GM21737 (cell line): ENCODE results near the gene GJE1.
"Not testable (repeated sequence)": the region's sequence is repeated elsewhere in the genome, so short reads cannot be mapped to it uniquely, and the experiment has no call there.

Experiments used
- ATAC-seq: cut with Tn5 transposase; IDR thresholded peaks from one replicate; pipeline ENCODE4 v1.9.1; 2021; ENCODE audit warnings: mild to moderate bottlenecking, moderate library complexity; ENCODE audit not compliant: unreplicated experiment

The GJE1 gene

GRCh38 chr6:142132625-142133024 lies at the start of gene GJE1:
GJE1 (plus strand) TSS chr6:142132925; CDS start chr6:142133159, 234 bp downstream.
- ATAC-seq, result no peak

- no peak for ATAC-seq
Observed at GRCh38 chr6:142087950-142088857, 44.5 kb upstream of the GJE1 start.

- no peak for ATAC-seq
Observed at GRCh38 chr6:142088858-142089216, 43.9 kb upstream of the GJE1 start.

- ATAC-seq, result not testable (repeated sequence)
Observed at GRCh38 chr6:142104820-142105219, 27.9 kb upstream of the GJE1 start.

GRCh38 chr6:142110820-142111219 lies 21.9 kb upstream of the GJE1 start:
- ATAC-seq, result not testable (repeated sequence)

GRCh38 chr6:142112451-142113061 lies 20.2 kb upstream of the GJE1 start:
- ATAC-seq, result no peak

GRCh38 chr6:142117366-142117765 lies 15.4 kb upstream of the GJE1 start:
- no peak for ATAC-seq

- ATAC-seq, result no peak
Observed at GRCh38 chr6:142118328-142118727, 14.4 kb upstream of the GJE1 start.

GRCh38 chr6:142118925-142119324 lies 13.8 kb upstream of the GJE1 start:
- ATAC-seq, result no peak

- ATAC-seq, result no peak
Observed at GRCh38 chr6:142121342-142121741, 11.4 kb upstream of the GJE1 start.

- no peak for ATAC-seq
Observed at GRCh38 chr6:142130814-142131213, 1.9 kb upstream of the GJE1 start.

- ATAC-seq, result no peak
Observed at GRCh38 chr6:142138876-142139275, 6.2 kb downstream of the GJE1 start.

GRCh38 chr6:142141531-142141930 lies 8.8 kb downstream of the GJE1 start:
- not testable (repeated sequence) for ATAC-seq

GRCh38 chr6:142146828-142147662 lies 14.3 kb downstream of the GJE1 start, which contains the start of the genes NMBR and VTA1:
NMBR (minus strand) TSS chr6:142147122; CDS start chr6:142088658, 58,464 bp downstream.
VTA1 (plus strand) TSS chr6:142147263; CDS start chr6:142147288, 25 bp downstream.
- peak; percentile 100 for ATAC-seq

- no peak for ATAC-seq
Observed at GRCh38 chr6:142152746-142153145, 20.0 kb downstream of the GJE1 start.

GRCh38 chr6:142153196-142153595 lies 20.5 kb downstream of the GJE1 start:
- no peak for ATAC-seq

GRCh38 chr6:142154336-142154735 lies 21.6 kb downstream of the GJE1 start:
- no peak for ATAC-seq

GRCh38 chr6:142155091-142155490 lies 22.4 kb downstream of the GJE1 start:
- no peak for ATAC-seq

GRCh38 chr6:142155895-142156757 lies 23.4 kb downstream of the GJE1 start:
- ATAC-seq, result no peak

- not testable (repeated sequence) for ATAC-seq
Observed at GRCh38 chr6:142156758-142157068, 24.0 kb downstream of the GJE1 start.
